ENCODE results near the gene ABCA4. TPM values are rescaled to one million over a fixed set of nuclear protein-coding genes. Genes with fewer than 3 reads are reported as not detected.
"Not testable (repeated sequence)": the region's sequence is repeated elsewhere in the genome, so short reads cannot be mapped to it uniquely, and the experiment has no call there.

The ABCA4 gene
- total RNA-seq, 1 experiment from 2014 or later = 0.22 TPM

DNA sequence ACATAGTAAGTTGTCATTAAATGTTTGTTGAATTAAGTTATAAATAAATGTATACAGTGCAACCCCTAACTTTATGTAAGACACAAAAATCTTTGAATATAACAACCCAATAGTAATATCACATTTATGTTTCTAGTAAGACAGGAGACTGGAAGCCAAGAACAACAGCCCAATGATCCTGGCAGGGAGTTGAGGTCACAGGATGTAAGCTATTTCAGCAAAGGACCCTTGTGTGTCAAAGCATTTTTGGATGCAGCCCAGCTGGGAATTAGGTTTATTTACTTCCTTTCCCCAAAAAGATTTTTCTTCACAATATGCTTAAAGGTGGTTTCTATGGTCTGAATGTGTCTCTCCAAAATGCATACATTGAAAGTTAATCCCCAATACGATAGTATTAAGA is 34.0 kb upstream of the ABCA4 start:
- ChIA-PET CTCF (no interaction called here), POLR2A (no interaction called here), RAD21 (ENCODE audit: low non-redundant PET in 1 of 2, low total read pairs in 2 of 2, uncharacterized antibody in 2 of 2, unreplicated experiment in 2 of 2) (no interaction called here)
- Histone ChIP-seq H2AFZ (ENCODE audit: low read depth, low read length, poor library complexity, severe bottlenecking) (no peak overlapping the region), H3K4me1 (ENCODE audit: control insufficient read depth in 1 of 2, insufficient read depth in 2 of 2, low read length in 2 of 2) (peaks cover 0 to 14% of the 10 kb centered on the region in 2 experiments; a peak in 3 of 4 replicates), H3K27ac (ENCODE audit: low read depth, low read length) (no peak overlapping the region), H3K9me2 (ENCODE audit: insufficient read depth) (no peaks in the 10 kb centered on the region), H3K9me3 (ENCODE audit: control insufficient read depth in 1 of 2, insufficient read depth in 1 of 2, low read depth in 1 of 2, low read length in 2 of 2) (no peaks in the 10 kb centered on the region), H3K27me3 (ENCODE audit: insufficient read depth, low read length) (no peaks in the 10 kb centered on the region), H3K79me2 (ENCODE audit: insufficient read depth, low read length) (no peaks in the 10 kb centered on the region), H3K4me3 (replicated peaks in 1 of 2; ENCODE audit: low read depth in 1 of 2, low read length in 2 of 2) (no peak overlapping the region), H4K20me1 (ENCODE audit: insufficient read depth) (no peaks in the 10 kb centered on the region), H3K36me3 (ENCODE audit: control insufficient read depth in 1 of 2, insufficient read depth in 2 of 2, low read length in 2 of 2) (no peaks in the 10 kb centered on the region), H3K9ac (ENCODE audit: low read length) (no peak overlapping the region), H3K4me2 (ENCODE audit: low read length) (no peak overlapping the region)
- no TSS peak for BruUV-seq (replicated peaks)
- ATAC-seq = no peak
- DNase-seq (ENCODE audit: low read depth, low spot score) = no peak
- TF ChIP-seq YY1 (IDR thresholded peaks at IDR 0.05; ENCODE audit: extremely low read depth, insufficient replicate concordance, low read depth, low read length) (no peak), SP1 (IDR thresholded peaks at IDR 0.05; ENCODE audit: low read depth) (no peak), EZH2phosphoT487 (IDR thresholded peaks at IDR 0.05; ENCODE audit: borderline replicate concordance) (no peak)
- TF ChIP-seq, protein P1, sequence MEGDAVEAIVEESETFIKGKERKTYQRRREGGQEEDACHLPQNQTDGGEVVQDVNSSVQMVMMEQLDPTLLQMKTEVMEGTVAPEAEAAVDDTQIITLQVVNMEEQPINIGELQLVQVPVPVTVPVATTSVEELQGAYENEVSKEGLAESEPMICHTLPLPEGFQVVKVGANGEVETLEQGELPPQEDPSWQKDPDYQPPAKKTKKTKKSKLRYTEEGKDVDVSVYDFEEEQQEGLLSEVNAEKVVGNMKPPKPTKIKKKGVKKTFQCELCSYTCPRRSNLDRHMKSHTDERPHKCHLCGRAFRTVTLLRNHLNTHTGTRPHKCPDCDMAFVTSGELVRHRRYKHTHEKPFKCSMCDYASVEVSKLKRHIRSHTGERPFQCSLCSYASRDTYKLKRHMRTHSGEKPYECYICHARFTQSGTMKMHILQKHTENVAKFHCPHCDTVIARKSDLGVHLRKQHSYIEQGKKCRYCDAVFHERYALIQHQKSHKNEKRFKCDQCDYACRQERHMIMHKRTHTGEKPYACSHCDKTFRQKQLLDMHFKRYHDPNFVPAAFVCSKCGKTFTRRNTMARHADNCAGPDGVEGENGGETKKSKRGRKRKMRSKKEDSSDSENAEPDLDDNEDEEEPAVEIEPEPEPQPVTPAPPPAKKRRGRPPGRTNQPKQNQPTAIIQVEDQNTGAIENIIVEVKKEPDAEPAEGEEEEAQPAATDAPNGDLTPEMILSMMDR (IDR thresholded peaks at IDR 0.05 in 2 of 3, conservative IDR thresholded peaks at IDR 0.05 in 1 of 3; ENCODE audit: borderline replicate concordance in 1 of 3, insufficient read depth in 1 of 3, low read depth in 2 of 3, low read length in 2 of 3) = no peak
- intact Hi-C loops (cut with micrococcal nuclease) = no loop called here

DNA sequence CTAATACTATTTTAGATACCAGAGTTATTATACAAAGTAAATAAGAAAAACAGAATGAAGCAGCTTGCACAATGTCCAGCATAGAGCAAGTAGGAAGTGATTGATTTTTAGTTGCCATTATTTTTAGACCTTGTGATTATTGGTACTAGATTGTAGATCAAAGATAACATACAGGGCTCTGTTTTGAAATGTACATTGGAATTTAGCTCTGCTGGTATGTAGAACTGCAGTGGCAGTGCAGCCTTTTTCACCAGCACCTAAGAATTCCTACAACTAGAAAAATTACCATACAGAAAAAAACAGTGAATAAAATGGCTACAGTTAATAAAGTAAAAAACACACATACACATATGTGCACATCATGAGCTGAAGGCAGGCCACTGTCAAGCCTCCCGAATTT is 32.2 kb upstream of the ABCA4 start:
- H3K4me3 ChIP-seq (replicated peaks in 1 of 2; ENCODE audit: low read depth in 1 of 2, low read length in 2 of 2) = no peak overlapping the region
- no peaks in the 10 kb centered on the region for H3K36me3 ChIP-seq (ENCODE audit: control insufficient read depth in 1 of 2, insufficient read depth in 2 of 2, low read length in 2 of 2)
- intact Hi-C loops (cut with micrococcal nuclease) = no loop called here
- BruUV-seq (replicated peaks) = no TSS peak
- H3K27ac ChIP-seq (ENCODE audit: low read depth, low read length) = no peak overlapping the region
- no peaks in the 10 kb centered on the region for H3K9me2 ChIP-seq (ENCODE audit: insufficient read depth)
- no peaks in the 10 kb centered on the region for H3K27me3 ChIP-seq (ENCODE audit: insufficient read depth, low read length)
- H4K20me1 ChIP-seq (ENCODE audit: insufficient read depth) = no peaks in the 10 kb centered on the region
- H3K4me1 ChIP-seq (ENCODE audit: control insufficient read depth in 1 of 2, insufficient read depth in 2 of 2, low read length in 2 of 2) = no peaks in the 10 kb centered on the region
- ChIA-PET CTCF (no interaction called here), RAD21 (ENCODE audit: low non-redundant PET in 1 of 2, low total read pairs in 2 of 2, uncharacterized antibody in 2 of 2, unreplicated experiment in 2 of 2) (interaction anchor here in 1 of 2 experiments (0.8 kb wide), 1 partner anchor 127 kb away, joined by 3 read pairs; no protein-coding TSS in a partner anchor), POLR2A (no interaction called here)
- H2AFZ ChIP-seq (ENCODE audit: low read depth, low read length, poor library complexity, severe bottlenecking) = no peak overlapping the region
- H3K79me2 ChIP-seq (ENCODE audit: insufficient read depth, low read length) = no peaks in the 10 kb centered on the region
- no peak for DNase-seq (ENCODE audit: low read depth, low spot score)
- H3K9ac ChIP-seq (ENCODE audit: low read length) = no peak overlapping the region
- no peak for TF ChIP-seq YY1 (IDR thresholded peaks at IDR 0.05; ENCODE audit: extremely low read depth, insufficient replicate concordance, low read depth, low read length)
- TF ChIP-seq ZBTB33 (IDR thresholded peaks at IDR 0.05; ENCODE audit: extremely low read depth, insufficient replicate concordance, low read length) = no peak
- TF ChIP-seq SP1 (IDR thresholded peaks at IDR 0.05; ENCODE audit: low read depth) = no peak
- no peak for TF ChIP-seq ZFX (IDR thresholded peaks at IDR 0.05)
- no peak overlapping the region for H3K4me2 ChIP-seq (ENCODE audit: low read length)
- H3K9me3 ChIP-seq (ENCODE audit: control insufficient read depth in 1 of 2, insufficient read depth in 1 of 2, low read depth in 1 of 2, low read length in 2 of 2) = no peaks in the 10 kb centered on the region
- no peak for ATAC-seq

DNA sequence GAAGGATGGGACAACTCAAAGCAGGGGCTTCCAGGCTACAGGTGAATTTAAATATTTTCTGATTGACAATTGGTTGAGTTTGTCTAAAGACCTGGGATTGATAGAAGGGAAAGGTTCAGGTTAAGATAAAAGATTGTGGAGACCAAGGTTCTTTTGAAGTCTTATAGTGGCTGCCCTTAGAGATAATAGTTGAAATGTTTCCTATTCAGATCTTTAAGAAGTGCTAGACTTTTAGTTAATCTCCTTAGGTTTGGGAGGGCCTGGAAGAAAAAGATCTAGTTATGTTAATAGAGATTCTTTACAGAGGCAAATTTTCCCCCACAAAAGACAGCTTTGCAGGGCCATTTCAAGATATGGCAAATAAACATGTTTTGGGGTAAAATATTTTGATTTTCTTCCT is 28.2 kb upstream of the ABCA4 start:
- H3K4me1 ChIP-seq (ENCODE audit: control insufficient read depth in 1 of 2, insufficient read depth in 2 of 2, low read length in 2 of 2); POLR2A ChIA-PET; RAD21 ChIA-PET (ENCODE audit: low non-redundant PET in 1 of 2, low total read pairs in 2 of 2, uncharacterized antibody in 2 of 2, unreplicated experiment in 2 of 2); DNase-seq (ENCODE audit: low read depth, low spot score); H2AFZ ChIP-seq (ENCODE audit: low read depth, low read length, poor library complexity, severe bottlenecking); H4K20me1 ChIP-seq (ENCODE audit: insufficient read depth); H3K4me2 ChIP-seq (ENCODE audit: low read length); intact Hi-C loops (cut with micrococcal nuclease); H3K9me2 ChIP-seq (ENCODE audit: insufficient read depth); H3K36me3 ChIP-seq (ENCODE audit: control insufficient read depth in 1 of 2, insufficient read depth in 2 of 2, low read length in 2 of 2); H3K27ac ChIP-seq (ENCODE audit: low read depth, low read length); ATAC-seq; H3K9ac ChIP-seq (ENCODE audit: low read length); H3K27me3 ChIP-seq (ENCODE audit: insufficient read depth, low read length); BruUV-seq (replicated peaks); H3K4me3 ChIP-seq (replicated peaks in 1 of 2; ENCODE audit: low read depth in 1 of 2, low read length in 2 of 2); H3K9me3 ChIP-seq (ENCODE audit: control insufficient read depth in 1 of 2, insufficient read depth in 1 of 2, low read depth in 1 of 2, low read length in 2 of 2); H3K79me2 ChIP-seq (ENCODE audit: insufficient read depth, low read length); CTCF ChIA-PET: not testable (repeated sequence)
